H1 (cell line): Measurements from ENCODE around the gene PHKA1. TPM values are rescaled to one million over a fixed set of nuclear protein-coding genes. Genes with fewer than 3 reads are reported as not detected.
"Not testable (repeated sequence)": the region's sequence is repeated elsewhere in the genome, so short reads cannot be mapped to it uniquely, and the experiment has no call there.

Experiments used
- CTCF ChIA-PET: fragments of 300-600 bp; sonication (Branson Sonifier 250); formaldehyde crosslinking; loops from one replicate; lab custom pipeline; 2021; ENCODE audit not compliant: partially characterized antibody; lab: Charles Lee
- POLR2A ChIA-PET: fragments of 300-600 bp; sonication (Branson Sonifier 250); formaldehyde crosslinking; loops from one replicate; lab custom pipeline; 2021; ENCODE audit warnings: inconsistent platforms; ENCODE audit not compliant: partially characterized antibody; lab: Charles Lee
- DNase-seq, 2 experiments: peaks; one replicate each; pipeline versions ENCODE4 v3.0.0 to v3.0.0-alpha.2; 2010 to 2022; ENCODE audit warnings: low spot score in 2 of 2, low read depth in 1 of 2, mixed read lengths in 1 of 2
- FAIRE-seq: peaks from 2 replicates; lab custom pipeline; 2011; peaks lifted over from hg19 to GRCh38; lab: Jason Lieb, UNC
- H2AFZ ChIP-seq: 2 replicates; pipeline ENCODE4 v1.8.1; 2012; ENCODE audit warnings: low read length, inconsistent platforms
- H2AK5ac ChIP-seq: 2 replicates; pipeline ENCODE4 v1.6.1; 2013; ENCODE audit warnings: low read depth, low read length
- H2BK120ac ChIP-seq: replicated peaks from 2 replicates; pipeline ENCODE3; 2013; ENCODE audit warnings: low read depth, low read length, inconsistent platforms
- H2BK12ac ChIP-seq: 2 replicates; pipeline ENCODE4 v1.6.1; 2013; ENCODE audit warnings: low read depth, low read length
- H2BK15ac ChIP-seq: 2 replicates; pipeline ENCODE4 v1.6.1; 2013; ENCODE audit warnings: low read length
- H2BK20ac ChIP-seq: 2 replicates; pipeline ENCODE4 v1.6.1; 2013; ENCODE audit warnings: low read length
- H2BK5ac ChIP-seq: 2 replicates; pipeline ENCODE4 v1.6.1; 2013; ENCODE audit warnings: low read depth, low read length
- H3K14ac ChIP-seq: 2 replicates; pipeline ENCODE4 v1.6.1; 2013; ENCODE audit warnings: inconsistent platforms; ENCODE audit not compliant: insufficient read length
- H3K18ac ChIP-seq: 2 replicates; pipeline ENCODE4 v1.6.1; 2013; ENCODE audit warnings: low read length; ENCODE audit errors: extremely low read depth
- H3K23ac ChIP-seq: 2 replicates; pipeline ENCODE4 v1.6.1; 2013; ENCODE audit warnings: inconsistent platforms; ENCODE audit not compliant: insufficient read length
- H3K23me2 ChIP-seq: 2 replicates; pipeline ENCODE4 v1.6.1; 2013; ENCODE audit warnings: low read depth, low read length
- H3K27ac ChIP-seq: 2 replicates; pipeline ENCODE4 v1.6.1; 2011; ENCODE audit warnings: low read depth, low read length, inconsistent platforms
- H3K27me3 ChIP-seq, 4 experiments: replicated peaks in 1 of 4; 1 replicate in 1 of 4; 2 replicates in 3 of 4; pipeline versions ENCODE4 v1.6.1 to v1.8.1; 2011 to 2013; ENCODE audit warnings: low read length in 3 of 4, mild to moderate bottlenecking in 3 of 4, inconsistent platforms in 2 of 4, mixed read lengths in 2 of 4, moderate library complexity in 1 of 4; ENCODE audit not compliant: control insufficient read depth in 3 of 4, insufficient read depth in 3 of 4; ENCODE audit errors: extremely low read depth in 1 of 4
- H3K36me3 ChIP-seq, 4 experiments: 2 replicates each; pipeline versions ENCODE4 v1.6.1 to v1.8.1; 2011 to 2013; ENCODE audit warnings: mild to moderate bottlenecking in 4 of 4, low read length in 3 of 4, moderate library complexity in 2 of 4, control low read depth in 1 of 4, inconsistent platforms in 1 of 4; ENCODE audit not compliant: insufficient read depth in 4 of 4, control insufficient read depth in 2 of 4
- H3K4ac ChIP-seq: replicated peaks from 2 replicates; pipeline ENCODE3; 2013; ENCODE audit warnings: low read length, low read depth, mixed read lengths, inconsistent platforms; ENCODE audit not compliant: insufficient read length
- H3K4me1 ChIP-seq, 4 experiments: replicated peaks in 1 of 4; 1 replicate in 1 of 4; 2 replicates in 3 of 4; pipeline versions ENCODE4 v1.6.1 to v1.8.1; 2011 to 2013; ENCODE audit warnings: low read length in 3 of 4, inconsistent platforms in 2 of 4, mixed read lengths in 1 of 4; ENCODE audit not compliant: insufficient read depth in 4 of 4, control insufficient read depth in 3 of 4
- H3K4me2 ChIP-seq, 2 experiments: 2 replicates each; pipeline versions ENCODE4 v1.6.1 to v1.8.1; 2011 to 2013; ENCODE audit warnings: low read depth in 2 of 2, low read length in 2 of 2, control low read depth in 1 of 2, inconsistent platforms in 1 of 2, mild to moderate bottlenecking in 1 of 2; ENCODE audit not compliant: insufficient read depth in 1 of 2
- H3K4me3 ChIP-seq, 4 experiments: fragments of 200-600, 300-600 bp in 1 of 4; sonication (generic), shearing (Covaris generic), sonication (Bioruptor Twin) in 1 of 4; 2 replicates each; pipeline versions ENCODE4 v1.5.1 to v1.8.1; 2011 to 2016; ENCODE audit warnings: low read length in 4 of 4, low read depth in 3 of 4, control low read depth in 2 of 4, inconsistent platforms in 2 of 4, mild to moderate bottlenecking in 2 of 4, mixed read lengths in 1 of 4, moderate library complexity in 1 of 4; ENCODE audit not compliant: insufficient read depth in 2 of 4; ENCODE audit errors: extremely low read depth in 1 of 4
- H3K56ac ChIP-seq: replicated peaks from 2 replicates; pipeline ENCODE3; 2013; ENCODE audit warnings: low read depth, mild to moderate bottlenecking, mixed read lengths, low read length, inconsistent platforms; ENCODE audit not compliant: insufficient read length
- H3K79me1 ChIP-seq: 2 replicates; pipeline ENCODE4 v1.6.1; 2013; ENCODE audit warnings: low read depth, low read length, control low read depth
- H3K79me2 ChIP-seq, 2 experiments: 2 replicates each; pipeline versions ENCODE4 v1.6.1 to v1.8.1; 2012 to 2013; ENCODE audit warnings: low read length in 2 of 2, mild to moderate bottlenecking in 2 of 2, inconsistent platforms in 1 of 2; ENCODE audit not compliant: insufficient read depth in 2 of 2, control insufficient read depth in 1 of 2
- H3K9ac ChIP-seq, 4 experiments: replicated peaks in 1 of 4; 1 replicate in 1 of 4; 2 replicates in 3 of 4; pipeline versions ENCODE4 v1.6.1 to v1.8.1; 2011 to 2013; ENCODE audit warnings: low read depth in 3 of 4, low read length in 3 of 4, control low read depth in 2 of 4, mild to moderate bottlenecking in 2 of 4, moderate library complexity in 2 of 4, inconsistent platforms in 1 of 4; ENCODE audit errors: extremely low read depth in 1 of 4
- H3K9me3 ChIP-seq, 2 experiments: 2 replicates each; pipeline versions ENCODE4 v1.6.1 to v1.8.1; 2012 to 2013; ENCODE audit warnings: mild to moderate bottlenecking in 2 of 2, moderate library complexity in 2 of 2, control low read depth in 1 of 2, inconsistent platforms in 1 of 2, low read depth in 1 of 2, low read length in 1 of 2, mixed read lengths in 1 of 2; ENCODE audit not compliant: insufficient read depth in 2 of 2
- H4K20me1 ChIP-seq, 2 experiments: replicated peaks in 1 of 2; 2 replicates each; pipeline versions ENCODE3 to v1.8.1; 2011 to 2013; ENCODE audit warnings: inconsistent platforms in 2 of 2, low read length in 2 of 2, mild to moderate bottlenecking in 1 of 2; ENCODE audit not compliant: insufficient read depth in 2 of 2, control insufficient read depth in 1 of 2
- H4K5ac ChIP-seq: 2 replicates; pipeline ENCODE4 v1.6.1; 2013; ENCODE audit warnings: low read length, low read depth, mixed read lengths, inconsistent platforms; ENCODE audit not compliant: insufficient read length
- H4K8ac ChIP-seq: 2 replicates; pipeline ENCODE4 v1.8.0; 2013; ENCODE audit warnings: mild to moderate bottlenecking, moderate library complexity, low read length, inconsistent platforms; ENCODE audit not compliant: insufficient read depth; ENCODE audit errors: extremely low read depth
- H4K91ac ChIP-seq: replicated peaks from 2 replicates; pipeline ENCODE3; 2013; ENCODE audit warnings: low read length, mixed read lengths, inconsistent platforms; ENCODE audit not compliant: insufficient read length
- WGBS, 2 experiments: shearing (Covaris generic) in 1 of 2; methylation state at CpG; one replicate each; pipeline versions ENCODE4 v1.1.6 to v1.1.7; 2013 to 2015; ENCODE audit warnings: low lambda C conversion rate in 2 of 2, mixed read lengths in 2 of 2, inconsistent platforms in 1 of 2, low coverage in 1 of 2, missing lambda C conversion rate in 1 of 2; ENCODE audit not compliant: insufficient replicate concordance in 2 of 2, insufficient coverage in 1 of 2, insufficient read length in 1 of 2; ENCODE audit errors: extremely low coverage in 1 of 2, missing lambda C conversion rate in 1 of 2; 5-methylcytosine and 5-hydroxymethylcytosine counted together
- polyA plus RNA-seq, 7 experiments: library from polyadenylated mRNA; depleted of rRNA in 3 of 7; stranded (reverse) in 5 of 7; unstranded in 2 of 7; fragments of >200 nt in 5 of 7; fragments of 200-250 nt in 2 of 7; gene quantifications; 1 replicate in 5 of 7; 2 replicates in 1 of 7; 4 replicates in 1 of 7; pipeline versions ENCODE4 v1.2.1 to v1.2.3, GENCODE V29; 2011 to 2013; ENCODE audit warnings: missing spikeins in 2 of 7, mixed read lengths in 2 of 7
- total RNA-seq: library from RNA; stranded (reverse); fragmentation: NEBNext Ultra II Directional; extraction: Animal tissue kit (Norgen Biotek cat#: 25700); gene quantifications from 2 replicates; pipeline ENCODE4 v1.2.1, GENCODE V29; 2021

Gene PHKA1
- total and polyA plus RNA-seq, 2 of the 8 experiments (the other 6 are each of a cell fraction or from before 2014, with no cell fraction given), result 4.2 to 7.2 TPM

DNA sequence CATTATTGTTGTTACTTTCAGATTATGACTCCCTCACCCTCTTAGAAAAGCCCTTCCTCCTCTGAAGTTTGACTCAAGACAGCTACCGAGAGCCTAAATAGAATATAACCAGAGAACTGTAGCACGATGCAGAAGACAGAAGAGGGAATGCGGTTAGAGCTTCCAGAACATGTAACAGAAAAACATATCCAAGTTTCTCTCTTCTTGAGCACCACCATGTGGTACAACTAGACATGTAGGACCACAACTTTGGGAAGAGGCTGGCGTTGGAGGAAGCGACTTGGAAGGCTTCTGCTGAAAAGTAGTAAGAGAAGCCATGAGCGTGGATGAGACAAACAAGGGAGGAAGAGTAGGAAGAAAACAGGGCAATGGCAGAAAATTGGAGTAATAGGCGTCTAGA is 31.4 kb upstream of the PHKA1 start:
- H3K4me2 ChIP-seq, H3K23ac ChIP-seq, H3K4ac ChIP-seq, H4K20me1 ChIP-seq, H3K27ac ChIP-seq, POLR2A ChIA-PET, H3K18ac ChIP-seq, H3K9me3 ChIP-seq, H3K36me3 ChIP-seq, H4K5ac ChIP-seq, CTCF ChIA-PET, H2AFZ ChIP-seq, H3K9ac ChIP-seq, DNase-seq, H2BK12ac ChIP-seq, H3K79me1 ChIP-seq, H2BK5ac ChIP-seq, H3K23me2 ChIP-seq, H2BK120ac ChIP-seq, H3K27me3 ChIP-seq, H2BK20ac ChIP-seq, H3K4me1 ChIP-seq, H3K14ac ChIP-seq, H3K4me3 ChIP-seq, H4K91ac ChIP-seq, H2BK15ac ChIP-seq, H3K56ac ChIP-seq, H3K79me2 ChIP-seq, H2AK5ac ChIP-seq, H4K8ac ChIP-seq: not testable (repeated sequence)
- WGBS, 2 experiments, result no CpG with 5 or more reads among the region's 7 CpGs
- peak; percentile 99 for FAIRE-seq
